ENCODE results near the gene RUSC2.

Gene RUSC2

DNA sequence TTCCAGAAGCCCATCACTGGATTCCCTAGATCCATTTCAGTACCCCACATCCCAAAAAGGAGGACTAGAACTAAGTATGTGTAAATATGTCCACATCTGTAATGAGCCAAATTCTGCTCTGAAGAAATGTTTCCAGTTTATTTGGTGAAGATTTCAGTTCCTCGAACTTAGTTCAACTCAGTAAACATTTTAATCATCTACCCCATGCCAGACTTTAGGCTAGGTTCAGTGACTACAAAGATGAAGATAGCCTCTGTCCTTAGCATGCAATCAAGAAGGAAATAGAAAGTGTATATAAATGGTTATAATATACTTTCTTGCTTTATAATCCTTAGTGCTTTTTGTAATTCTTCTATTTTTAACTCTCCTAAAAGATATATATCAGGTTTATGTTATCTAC, 21.5 kb downstream of the RUSC2 start:
- DNase-seq (ENCODE audit: low spot score), result no peak
- in situ Hi-C loops (cut with MboI; ENCODE audit: low pct_unique_long_range_greater_than_20kb, low sequenced_read_pairs, unreplicated experiment), result no loop called here
- TF ChIP-seq, protein P1, sequence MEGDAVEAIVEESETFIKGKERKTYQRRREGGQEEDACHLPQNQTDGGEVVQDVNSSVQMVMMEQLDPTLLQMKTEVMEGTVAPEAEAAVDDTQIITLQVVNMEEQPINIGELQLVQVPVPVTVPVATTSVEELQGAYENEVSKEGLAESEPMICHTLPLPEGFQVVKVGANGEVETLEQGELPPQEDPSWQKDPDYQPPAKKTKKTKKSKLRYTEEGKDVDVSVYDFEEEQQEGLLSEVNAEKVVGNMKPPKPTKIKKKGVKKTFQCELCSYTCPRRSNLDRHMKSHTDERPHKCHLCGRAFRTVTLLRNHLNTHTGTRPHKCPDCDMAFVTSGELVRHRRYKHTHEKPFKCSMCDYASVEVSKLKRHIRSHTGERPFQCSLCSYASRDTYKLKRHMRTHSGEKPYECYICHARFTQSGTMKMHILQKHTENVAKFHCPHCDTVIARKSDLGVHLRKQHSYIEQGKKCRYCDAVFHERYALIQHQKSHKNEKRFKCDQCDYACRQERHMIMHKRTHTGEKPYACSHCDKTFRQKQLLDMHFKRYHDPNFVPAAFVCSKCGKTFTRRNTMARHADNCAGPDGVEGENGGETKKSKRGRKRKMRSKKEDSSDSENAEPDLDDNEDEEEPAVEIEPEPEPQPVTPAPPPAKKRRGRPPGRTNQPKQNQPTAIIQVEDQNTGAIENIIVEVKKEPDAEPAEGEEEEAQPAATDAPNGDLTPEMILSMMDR (IDR thresholded peaks at IDR 0.05; ENCODE audit: extremely low read depth, insufficient read depth, missing control alignments), result no peak

- TF ChIP-seq, protein P1 (IDR thresholded peaks at IDR 0.05; ENCODE audit: extremely low read depth, insufficient read depth, missing control alignments), result no peak
- no peak for DNase-seq (ENCODE audit: low spot score)
- in situ Hi-C loops (cut with MboI; ENCODE audit: low pct_unique_long_range_greater_than_20kb, low sequenced_read_pairs, unreplicated experiment), result no loop called here
These were observed 25.9 kb downstream of the RUSC2 start for GRCh38 chr9:35515766-35516165.

DNA sequence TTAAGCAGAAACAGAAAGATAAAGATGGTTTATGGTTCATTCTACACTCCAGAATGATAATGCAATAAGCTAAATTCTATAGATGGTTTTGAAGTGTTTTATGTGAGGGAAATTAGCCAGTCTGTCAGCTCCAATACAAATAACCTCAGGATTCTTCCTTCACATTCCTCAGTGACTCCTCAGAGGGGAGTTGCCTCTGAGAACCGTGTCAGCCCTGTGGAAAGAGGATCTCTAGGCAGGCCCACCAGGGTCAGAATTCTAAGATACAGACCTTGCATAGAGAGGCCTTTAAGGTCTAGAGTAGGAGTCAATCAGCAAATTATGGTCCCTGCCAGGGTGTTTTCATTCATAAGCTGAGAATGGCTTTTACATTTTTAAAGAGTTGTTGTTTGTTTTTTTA, 26.6 kb downstream of the RUSC2 start:
- in situ Hi-C loops (cut with MboI; ENCODE audit: low pct_unique_long_range_greater_than_20kb, low sequenced_read_pairs, unreplicated experiment), result no loop called here
- DNase-seq (ENCODE audit: low spot score), result no peak
- TF ChIP-seq, protein P1 (IDR thresholded peaks at IDR 0.05; ENCODE audit: extremely low read depth, insufficient read depth, missing control alignments), result no peak

GRCh38 chr9:35517131-35517530, 27.2 kb downstream of the RUSC2 start:
- DNase-seq (ENCODE audit: low spot score), result no peak
- in situ Hi-C loops (cut with MboI; ENCODE audit: low pct_unique_long_range_greater_than_20kb, low sequenced_read_pairs, unreplicated experiment), result no loop called here
- TF ChIP-seq, protein P1 (IDR thresholded peaks at IDR 0.05; ENCODE audit: extremely low read depth, insufficient read depth, missing control alignments), result no peak

DNA sequence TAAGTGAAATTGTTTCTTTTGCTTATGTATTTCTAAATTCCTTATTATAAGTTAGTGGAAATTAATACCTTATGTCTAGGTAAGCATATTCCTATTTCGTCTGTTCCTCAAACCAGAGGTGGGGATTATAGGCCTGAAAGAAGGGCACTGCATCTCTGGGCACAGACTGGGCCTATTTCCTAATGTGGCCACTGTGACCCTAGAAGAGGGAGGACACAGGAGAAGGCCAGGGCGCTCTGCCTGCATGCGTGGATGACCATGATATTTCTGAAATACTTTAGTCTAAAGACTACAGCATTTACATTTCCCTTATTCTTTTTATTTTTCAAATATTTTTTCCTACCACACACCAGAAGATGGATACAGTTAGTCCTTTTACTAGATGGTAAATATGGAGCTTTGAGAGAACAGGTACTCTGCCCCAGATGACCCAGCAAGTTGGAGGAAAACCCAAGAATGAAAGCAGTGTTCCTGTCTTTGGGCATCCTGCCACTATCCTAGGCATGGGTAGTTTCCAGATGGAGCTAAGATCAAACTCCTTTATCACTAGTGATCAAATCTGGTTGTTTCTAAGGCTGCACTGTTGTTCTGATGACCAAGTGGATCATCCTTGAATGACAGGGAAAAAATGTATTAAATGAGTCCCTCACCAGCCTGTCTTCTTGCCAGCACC, 27.8 kb downstream of the RUSC2 start:
- no peak for DNase-seq (ENCODE audit: low spot score)
- TF ChIP-seq, protein P1 (IDR thresholded peaks at IDR 0.05; ENCODE audit: extremely low read depth, insufficient read depth, missing control alignments), result no peak
- in situ Hi-C loops (cut with MboI; ENCODE audit: low pct_unique_long_range_greater_than_20kb, low sequenced_read_pairs, unreplicated experiment), result no loop called here

- TF ChIP-seq, protein P1 (IDR thresholded peaks at IDR 0.05; ENCODE audit: extremely low read depth, insufficient read depth, missing control alignments), result no peak
- in situ Hi-C loops (cut with MboI; ENCODE audit: low pct_unique_long_range_greater_than_20kb, low sequenced_read_pairs, unreplicated experiment), result no loop called here
- DNase-seq (ENCODE audit: low spot score), result no peak
These were observed 28.4 kb downstream of the RUSC2 start for GRCh38 chr9:35518225-35518821.
